Breast epithelium (tissue), 4 donors: Measurements from ENCODE around the gene SPACA4. TPM values are rescaled to one million over a fixed set of nuclear protein-coding genes. Genes with fewer than 3 reads are reported as not detected.

Experiments used
- DNase-seq, 2 donors: peaks; one replicate each; pipeline ENCODE4 v3.0.0-alpha.2; 2019; ENCODE audit warnings: low spot score in 2 of 2
- H3K27ac ChIP-seq, 2 donors: fragments of 200-600 bp; sonication (generic) in 1 of 2; one replicate each; pipeline ENCODE4 v1.5.1; 2016 to 2019; ENCODE audit warnings: mild to moderate bottlenecking in 1 of 2
- H3K27me3 ChIP-seq, 2 donors: fragments of 200-600 bp; sonication (generic) in 1 of 2; one replicate each; pipeline versions ENCODE4 v1.5.1 to v1.6.0; 2017 to 2019; ENCODE audit warnings: control low read depth in 1 of 2, mild to moderate bottlenecking in 1 of 2
- H3K36me3 ChIP-seq: fragments of 200-600 bp; one replicate; pipeline ENCODE4 v1.5.1; 2019
- H3K4me1 ChIP-seq, 2 donors: fragments of 200-600 bp; sonication (generic); one replicate each; pipeline ENCODE4 v1.5.1; 2016 to 2019; ENCODE audit warnings: control low read depth in 1 of 2
- H3K4me3 ChIP-seq, 3 donors: fragments of 200-600 bp; sonication (generic); 1 replicate in 2 of 3; 2 replicates in 1 of 3; pipeline ENCODE4 v1.5.1; 2016 to 2019; ENCODE audit warnings: mild to moderate bottlenecking in 3 of 3, moderate library complexity in 2 of 3
- H3K9me3 ChIP-seq, 2 donors: fragments of 200-600 bp; sonication (generic) in 1 of 2; one replicate each; pipeline ENCODE4 v1.5.1; 2016 to 2019; ENCODE audit warnings: control low read depth in 1 of 2
- POLR2A ChIP-seq: fragments of 450-650 bp; IDR thresholded peaks from one replicate; pipeline ENCODE4 v1.6.1; 2016; ENCODE audit warnings: antibody characterized with exemption, mild to moderate bottlenecking, moderate library complexity
- POLR2AphosphoS5 ChIP-seq, 3 donors: sonication (generic); formaldehyde crosslinking; IDR thresholded peaks; one replicate each; pipeline ENCODE4 v1.6.1; 2017; ENCODE audit warnings: antibody characterized with exemption in 3 of 3
- intact Hi-C: fragments of 100-400 bp; cut with DNase I; formaldehyde crosslinking; loops from one replicate; pipeline ENCODE4 v1.15.1; 2023; ENCODE audit warnings: low total_unique reads
- total RNA-seq, 3 donors: library from RNA; depleted of rRNA; stranded (reverse); fragments of >200 nt; gene quantifications; one replicate each; pipeline ENCODE4 v1.1.0, GENCODE V29; 2016
- TF ChIP-seq, protein P1 (sequence below), 3 donors: fragments of 450-650 bp; IDR thresholded peaks; one replicate each; pipeline ENCODE4 v1.5.1; 2016 to 2017; ENCODE audit warnings: antibody characterized with exemption in 3 of 3, mild to moderate bottlenecking in 3 of 3, moderate library complexity in 3 of 3

The SPACA4 gene, protein sequence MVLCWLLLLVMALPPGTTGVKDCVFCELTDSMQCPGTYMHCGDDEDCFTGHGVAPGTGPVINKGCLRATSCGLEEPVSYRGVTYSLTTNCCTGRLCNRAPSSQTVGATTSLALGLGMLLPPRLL
- not detected for total RNA-seq

DNA sequence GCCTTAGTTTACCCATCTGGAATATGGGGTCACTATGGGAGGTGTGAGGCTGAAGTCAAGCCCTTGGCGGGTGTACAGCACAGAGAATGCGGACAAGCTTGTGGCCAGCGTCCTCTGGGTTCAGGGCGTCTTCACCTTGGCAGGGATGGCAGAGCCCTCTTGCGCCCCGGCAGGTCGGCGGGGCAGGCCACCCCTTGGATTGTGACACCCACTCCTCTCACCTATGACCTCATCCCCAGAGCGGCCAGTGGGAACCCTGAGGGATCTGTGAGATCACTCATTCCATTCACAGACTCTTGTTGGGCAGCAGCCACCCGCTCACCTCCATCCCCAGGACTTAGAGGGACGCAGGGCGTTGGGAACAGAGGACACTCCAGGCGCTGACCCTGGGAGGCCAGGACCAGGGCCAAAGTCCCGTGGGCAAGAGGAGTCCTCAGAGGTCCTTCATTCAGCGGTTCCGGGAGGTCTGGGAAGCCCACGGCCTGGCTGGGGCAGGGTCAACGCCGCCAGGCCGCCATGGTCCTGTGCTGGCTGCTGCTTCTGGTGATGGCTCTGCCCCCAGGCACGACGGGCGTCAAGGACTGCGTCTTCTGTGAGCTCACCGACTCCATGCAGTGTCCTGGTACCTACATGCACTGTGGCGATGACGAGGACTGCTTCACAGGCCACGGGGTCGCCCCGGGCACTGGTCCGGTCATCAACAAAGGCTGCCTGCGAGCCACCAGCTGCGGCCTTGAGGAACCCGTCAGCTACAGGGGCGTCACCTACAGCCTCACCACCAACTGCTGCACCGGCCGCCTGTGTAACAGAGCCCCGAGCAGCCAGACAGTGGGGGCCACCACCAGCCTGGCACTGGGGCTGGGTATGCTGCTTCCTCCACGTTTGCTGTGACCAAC lies at the start of gene SPACA4:
Gene SPACA4, plus strand, starts transcription at position 280 of the 896 bp plus-strand sequence. Its CDS starts 237 bp downstream, at position 517.
- H3K4me3 ChIP-seq, result no peak within 1 kb of the TSS
- H3K27ac ChIP-seq, result no peak within 1 kb of the TSS
- DNase-seq, result no peak
- no peak for TF ChIP-seq POLR2AphosphoS5 (IDR thresholded peaks at IDR 0.05)
- TF ChIP-seq, protein P1, sequence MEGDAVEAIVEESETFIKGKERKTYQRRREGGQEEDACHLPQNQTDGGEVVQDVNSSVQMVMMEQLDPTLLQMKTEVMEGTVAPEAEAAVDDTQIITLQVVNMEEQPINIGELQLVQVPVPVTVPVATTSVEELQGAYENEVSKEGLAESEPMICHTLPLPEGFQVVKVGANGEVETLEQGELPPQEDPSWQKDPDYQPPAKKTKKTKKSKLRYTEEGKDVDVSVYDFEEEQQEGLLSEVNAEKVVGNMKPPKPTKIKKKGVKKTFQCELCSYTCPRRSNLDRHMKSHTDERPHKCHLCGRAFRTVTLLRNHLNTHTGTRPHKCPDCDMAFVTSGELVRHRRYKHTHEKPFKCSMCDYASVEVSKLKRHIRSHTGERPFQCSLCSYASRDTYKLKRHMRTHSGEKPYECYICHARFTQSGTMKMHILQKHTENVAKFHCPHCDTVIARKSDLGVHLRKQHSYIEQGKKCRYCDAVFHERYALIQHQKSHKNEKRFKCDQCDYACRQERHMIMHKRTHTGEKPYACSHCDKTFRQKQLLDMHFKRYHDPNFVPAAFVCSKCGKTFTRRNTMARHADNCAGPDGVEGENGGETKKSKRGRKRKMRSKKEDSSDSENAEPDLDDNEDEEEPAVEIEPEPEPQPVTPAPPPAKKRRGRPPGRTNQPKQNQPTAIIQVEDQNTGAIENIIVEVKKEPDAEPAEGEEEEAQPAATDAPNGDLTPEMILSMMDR (IDR thresholded peaks at IDR 0.05), result no peak
- TF ChIP-seq POLR2A, result no peak
- no peaks in the 10 kb centered on the region for H3K36me3 ChIP-seq
- no peaks in the 10 kb centered on the region for H3K27me3 ChIP-seq
- intact Hi-C loops, result no loop called here
- no peaks in the 10 kb centered on the region for H3K4me1 ChIP-seq
- no peaks in the 10 kb centered on the region for H3K9me3 ChIP-seq

DNA sequence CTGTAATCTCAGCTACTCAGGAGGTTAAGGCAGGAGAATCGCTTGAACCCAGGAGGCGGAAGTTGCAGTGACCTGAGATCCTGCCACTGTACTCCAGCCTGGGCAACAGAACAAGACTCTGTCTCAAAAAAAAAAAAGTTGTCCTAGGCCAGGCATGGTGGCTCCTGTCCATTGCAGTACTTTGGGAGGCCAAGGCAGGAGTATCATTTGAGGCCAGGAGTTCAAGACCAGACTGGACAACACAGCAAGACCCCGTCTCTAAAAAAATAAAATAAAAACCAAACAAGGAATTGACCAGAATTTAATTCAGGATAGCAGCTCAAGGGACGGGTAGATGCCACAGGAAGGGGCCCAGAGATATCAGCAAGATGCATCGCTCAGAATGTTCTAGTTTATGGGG lies 49.7 kb upstream of the SPACA4 start:
- no peak for TF ChIP-seq POLR2AphosphoS5 (IDR thresholded peaks at IDR 0.05)
- no peak for TF ChIP-seq POLR2A
- TF ChIP-seq, protein P1 (IDR thresholded peaks at IDR 0.05), result no peak
- intact Hi-C loops, result no loop called here
- Histone ChIP-seq H3K9me3 (no peaks in the 10 kb centered on the region), H3K27me3 (no peaks in the 10 kb centered on the region), H3K4me3 (no peak overlapping the region), H3K27ac (no peak overlapping the region), H3K36me3 (no peaks in the 10 kb centered on the region), H3K4me1 (no peaks in the 10 kb centered on the region)
- no peak for DNase-seq

DNA sequence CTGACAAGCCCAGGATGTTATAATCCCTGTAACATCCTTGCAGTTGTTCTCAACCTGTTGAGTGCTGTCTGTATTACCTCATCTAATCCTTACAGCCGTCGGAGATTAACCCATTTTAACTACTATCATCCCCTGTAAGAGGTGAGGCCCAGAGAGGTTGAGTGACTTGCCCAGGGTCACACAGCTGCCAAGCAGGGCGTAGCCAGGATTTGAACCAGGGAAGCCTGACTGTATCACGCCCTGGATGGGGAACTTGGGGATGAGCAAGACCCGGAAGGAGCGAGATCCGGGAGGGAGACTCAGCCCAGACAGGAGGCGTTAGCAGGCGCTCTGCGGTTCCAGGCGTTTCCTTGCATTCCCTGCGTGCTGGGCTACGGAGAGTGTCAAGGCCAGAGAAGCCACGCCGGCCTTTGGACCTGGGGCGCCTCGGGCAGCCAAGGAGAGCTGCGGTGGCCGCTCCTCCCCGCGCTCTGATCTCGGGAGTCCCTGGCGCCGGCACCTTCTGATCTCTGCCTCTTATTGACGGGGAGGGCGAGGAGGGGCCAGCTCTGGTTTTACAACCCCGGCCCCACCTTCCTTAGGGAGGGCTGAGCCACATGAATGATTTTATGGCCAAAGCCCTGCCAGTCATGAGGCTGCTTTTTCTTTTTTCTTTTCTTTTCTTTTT lies 48.4 kb upstream of the SPACA4 start:
- no peaks in the 10 kb centered on the region for H3K36me3 ChIP-seq
- H3K4me3 ChIP-seq, result peak overlapping the region; percentile 6 to 22 (median 13)
- TF ChIP-seq POLR2AphosphoS5 (IDR thresholded peaks at IDR 0.05), result no peak
- TF ChIP-seq, protein P1 (IDR thresholded peaks at IDR 0.05), result no peak
- no peak for TF ChIP-seq POLR2A
- H3K27ac ChIP-seq, result no peak overlapping the region
- intact Hi-C loops, result no loop called here
- no peak for DNase-seq
- H3K27me3 ChIP-seq, result no peaks in the 10 kb centered on the region
- H3K9me3 ChIP-seq, result no peaks in the 10 kb centered on the region
- H3K4me1 ChIP-seq, result no peaks in the 10 kb centered on the region

DNA sequence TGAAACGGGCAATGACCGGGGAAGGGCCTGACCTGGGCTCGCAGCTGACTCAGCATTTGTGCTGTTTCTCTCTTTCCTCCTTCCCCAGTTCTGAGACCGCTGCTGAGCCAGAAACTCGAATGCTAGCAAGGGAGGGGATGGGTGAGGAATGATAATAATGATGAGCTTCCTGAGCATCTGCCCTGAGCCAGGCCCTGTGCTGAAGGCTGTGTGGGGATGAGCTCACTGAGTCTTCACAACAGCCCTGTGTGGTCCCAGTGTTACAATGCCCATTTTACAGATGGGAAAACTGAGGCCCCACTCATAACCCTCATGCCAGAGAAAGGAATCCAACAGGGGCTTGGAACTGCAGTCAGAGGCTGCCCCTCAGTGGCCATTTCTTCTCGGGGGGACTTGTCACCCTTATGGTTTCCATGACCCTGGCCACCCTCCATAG lies 46.4 kb upstream of the SPACA4 start:
- H3K9me3 ChIP-seq, result no peaks in the 10 kb centered on the region
- intact Hi-C loops, result no loop called here
- H3K4me1 ChIP-seq, result no peaks in the 10 kb centered on the region
- H3K36me3 ChIP-seq, result no peaks in the 10 kb centered on the region
- H3K27ac ChIP-seq, result no peak overlapping the region
- H3K4me3 ChIP-seq, result no peak overlapping the region
- no peaks in the 10 kb centered on the region for H3K27me3 ChIP-seq
- no peak for DNase-seq
- TF ChIP-seq, protein P1 (IDR thresholded peaks at IDR 0.05), result no peak

DNA sequence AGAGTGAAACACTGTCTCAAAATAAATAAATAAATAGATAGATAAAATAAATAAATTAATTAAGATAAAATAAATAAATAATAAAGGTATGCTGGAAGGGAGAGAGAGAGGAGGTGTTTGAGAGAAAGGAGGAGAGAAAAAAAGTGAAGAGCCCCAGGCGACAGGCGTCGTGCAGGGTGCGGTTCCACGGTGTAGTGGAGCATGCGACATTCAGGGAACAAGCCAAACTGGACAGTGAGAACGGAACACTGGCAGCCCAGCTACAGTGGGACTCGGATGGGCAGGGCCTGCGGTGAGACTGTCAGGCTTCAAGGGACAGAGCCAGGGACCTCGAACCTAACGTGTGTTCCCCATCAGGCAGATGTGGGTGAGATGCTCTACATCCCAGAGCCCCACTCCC lies 45.1 kb upstream of the SPACA4 start:
- no peak for DNase-seq
- no peaks in the 10 kb centered on the region for H3K36me3 ChIP-seq
- no peak for TF ChIP-seq POLR2A
- TF ChIP-seq, protein P1 (IDR thresholded peaks at IDR 0.05), result no peak
- no peak for TF ChIP-seq POLR2AphosphoS5 (IDR thresholded peaks at IDR 0.05)
- no peaks in the 10 kb centered on the region for H3K4me1 ChIP-seq
- H3K9me3 ChIP-seq, result no peaks in the 10 kb centered on the region
- no peak overlapping the region for H3K4me3 ChIP-seq
- H3K27me3 ChIP-seq, result no peaks in the 10 kb centered on the region
- intact Hi-C loops, result no loop called here
- H3K27ac ChIP-seq, result no peak overlapping the region
